Left ventricle myocardium inferior (tissue), 1 donor: Measurements from ENCODE around the gene MIF4GD. TPM values are rescaled to one million over a fixed set of nuclear protein-coding genes. Genes with fewer than 3 reads are reported as not detected.

Experiments used
- DNase-seq: peaks from one replicate; pipeline ENCODE4 v3.0.0-alpha.2; 2020
- H3K27ac ChIP-seq: fragments of 200-600 bp; replicated peaks from 2 replicates; pipeline ENCODE4 v1.8.0; 2021
- H3K27me3 ChIP-seq: fragments of 200-600 bp; 2 replicates; pipeline ENCODE4 v1.8.0; 2021; ENCODE audit warnings: low read depth
- H3K36me3 ChIP-seq: fragments of 200-600 bp; 2 replicates; pipeline ENCODE4 v1.8.0; 2021
- H3K4me1 ChIP-seq: fragments of 200-600 bp; 2 replicates; pipeline ENCODE4 v1.8.0; 2021
- H3K4me3 ChIP-seq: fragments of 200-600 bp; 2 replicates; pipeline ENCODE4 v1.8.0; 2021; ENCODE audit warnings: mild to moderate bottlenecking, moderate library complexity
- H3K9me3 ChIP-seq: fragments of 200-600 bp; replicated peaks from 2 replicates; pipeline ENCODE4 v1.8.0; 2021
- intact Hi-C: fragments of 100-400 bp; cut with micrococcal nuclease; formaldehyde crosslinking; loops from one replicate; pipeline ENCODE4 v1.11.0; 2022
- long read RNA-seq: library from polyadenylated mRNA; unstranded; transcript quantifications from one replicate; pipeline ENCODE4 v2.0.0, GENCODE V29; 2021
- total RNA-seq: library from RNA; stranded (reverse); fragmentation: NEBNext Ultra II Directional; extraction: Animal tissue kit (Norgen Biotek cat#: 25700); gene quantifications from one replicate; pipeline ENCODE4 v1.2.1, GENCODE V29; 2021
- TF ChIP-seq, protein P1 (sequence below): fragments of 200-600 bp; IDR thresholded peaks from 2 replicates; pipeline ENCODE4 v1.8.0; 2021; ENCODE audit warnings: antibody characterized with exemption, mild to moderate bottlenecking, borderline replicate concordance
- donor health status: DM: no; HTN: yes; CAD: no; lungs with severe emphysema.

Gene MIF4GD, protein sequence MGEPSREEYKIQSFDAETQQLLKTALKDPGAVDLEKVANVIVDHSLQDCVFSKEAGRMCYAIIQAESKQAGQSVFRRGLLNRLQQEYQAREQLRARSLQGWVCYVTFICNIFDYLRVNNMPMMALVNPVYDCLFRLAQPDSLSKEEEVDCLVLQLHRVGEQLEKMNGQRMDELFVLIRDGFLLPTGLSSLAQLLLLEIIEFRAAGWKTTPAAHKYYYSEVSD
- 11.9 TPM for total RNA-seq
- long read RNA-seq, transcript MIF4GD-202 (6 exons, 1,306 nt): major isoform, 13 of 26 reads
- long read RNA-seq, partial matches to known transcripts: 2 of 26 reads
- long read RNA-seq, other reads (novel, unspliced or antisense): 4 of 26 reads

DNA sequence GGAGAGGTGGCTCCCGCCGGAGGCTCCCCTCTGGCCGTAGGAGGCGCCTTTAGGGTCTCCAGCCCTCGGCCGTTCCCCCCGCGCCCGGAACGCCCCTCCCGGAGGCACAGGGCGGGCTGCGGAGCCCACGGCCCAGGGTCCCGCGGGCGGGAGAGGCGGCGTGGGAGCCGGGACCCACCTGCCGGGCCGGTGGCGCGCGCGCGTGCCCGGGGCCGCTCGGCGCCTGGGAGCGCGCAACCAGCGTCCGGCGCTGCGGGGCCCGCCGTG is at the start of gene MIF4GD:
Gene MIF4GD (minus strand): TSS at position 266 of the 267 bp plus-strand sequence. CDS start 1,036 bp downstream, outside the sequence.
- peaks cover 47% of the 10 kb centered on the region for H3K4me1 ChIP-seq
- H3K27me3 ChIP-seq: no peaks in the 10 kb centered on the region
- peaks cover 21% of the 10 kb centered on the region for H3K36me3 ChIP-seq
- peak within 1 kb of the TSS; percentile 97 for H3K27ac ChIP-seq
- H3K4me3 ChIP-seq: peak within 1 kb of the TSS; percentile 90
- TF ChIP-seq, protein P1, sequence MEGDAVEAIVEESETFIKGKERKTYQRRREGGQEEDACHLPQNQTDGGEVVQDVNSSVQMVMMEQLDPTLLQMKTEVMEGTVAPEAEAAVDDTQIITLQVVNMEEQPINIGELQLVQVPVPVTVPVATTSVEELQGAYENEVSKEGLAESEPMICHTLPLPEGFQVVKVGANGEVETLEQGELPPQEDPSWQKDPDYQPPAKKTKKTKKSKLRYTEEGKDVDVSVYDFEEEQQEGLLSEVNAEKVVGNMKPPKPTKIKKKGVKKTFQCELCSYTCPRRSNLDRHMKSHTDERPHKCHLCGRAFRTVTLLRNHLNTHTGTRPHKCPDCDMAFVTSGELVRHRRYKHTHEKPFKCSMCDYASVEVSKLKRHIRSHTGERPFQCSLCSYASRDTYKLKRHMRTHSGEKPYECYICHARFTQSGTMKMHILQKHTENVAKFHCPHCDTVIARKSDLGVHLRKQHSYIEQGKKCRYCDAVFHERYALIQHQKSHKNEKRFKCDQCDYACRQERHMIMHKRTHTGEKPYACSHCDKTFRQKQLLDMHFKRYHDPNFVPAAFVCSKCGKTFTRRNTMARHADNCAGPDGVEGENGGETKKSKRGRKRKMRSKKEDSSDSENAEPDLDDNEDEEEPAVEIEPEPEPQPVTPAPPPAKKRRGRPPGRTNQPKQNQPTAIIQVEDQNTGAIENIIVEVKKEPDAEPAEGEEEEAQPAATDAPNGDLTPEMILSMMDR: no peak
- no peaks in the 10 kb centered on the region for H3K9me3 ChIP-seq
- intact Hi-C loops: no loop called here
- DNase-seq: no peak

DNA sequence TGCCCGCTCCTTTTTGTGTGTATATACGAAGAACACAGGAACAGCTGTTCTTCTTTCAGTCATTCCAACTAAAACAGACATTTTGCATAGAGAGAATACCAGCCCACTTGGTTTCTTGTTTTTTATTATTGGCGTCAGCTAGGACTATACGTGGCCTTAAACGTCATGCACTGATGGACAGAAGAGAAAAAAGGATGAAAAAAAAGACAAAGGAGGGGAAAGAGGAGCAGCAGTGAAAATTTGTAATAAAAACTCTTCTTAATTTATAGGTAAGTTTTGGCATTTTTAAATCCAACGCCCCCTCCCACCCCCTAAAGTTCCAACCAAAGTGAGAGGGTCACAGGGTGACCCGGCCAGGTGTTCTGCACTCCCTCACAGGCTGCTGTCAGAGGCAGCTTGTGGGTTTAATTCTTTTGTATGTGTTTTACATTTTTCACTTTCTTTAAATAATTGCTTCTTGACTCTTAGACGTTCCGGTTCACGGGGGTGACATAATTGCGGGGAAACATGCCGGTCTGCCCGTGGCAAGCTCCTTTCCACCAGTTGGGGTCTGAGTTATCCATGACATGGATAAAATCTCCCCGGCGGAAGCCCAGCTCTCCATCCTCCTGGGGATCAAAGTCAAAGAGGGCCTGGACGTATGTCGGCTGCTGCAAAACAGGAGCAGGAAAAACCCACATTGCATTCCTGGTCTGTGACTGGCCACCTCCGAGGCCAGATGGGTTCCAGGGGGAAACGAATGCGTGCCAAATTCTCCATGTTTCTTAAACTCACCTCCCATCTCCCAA is 49.1 kb upstream of the MIF4GD start:
- Histone ChIP-seq H3K27me3 (no peaks in the 10 kb centered on the region), H3K36me3 (peaks cover 40% of the 10 kb centered on the region), H3K27ac (no peak overlapping the region), H3K4me3 (no peak overlapping the region), H3K4me1 (peaks cover 12% of the 10 kb centered on the region), H3K9me3 (no peaks in the 10 kb centered on the region)
- no peak for DNase-seq
- TF ChIP-seq, protein P1: no peak
- intact Hi-C loops: loop anchor here (5.0 kb wide), 1 partner anchor 82 kb away; no protein-coding TSS in a partner anchor

DNA sequence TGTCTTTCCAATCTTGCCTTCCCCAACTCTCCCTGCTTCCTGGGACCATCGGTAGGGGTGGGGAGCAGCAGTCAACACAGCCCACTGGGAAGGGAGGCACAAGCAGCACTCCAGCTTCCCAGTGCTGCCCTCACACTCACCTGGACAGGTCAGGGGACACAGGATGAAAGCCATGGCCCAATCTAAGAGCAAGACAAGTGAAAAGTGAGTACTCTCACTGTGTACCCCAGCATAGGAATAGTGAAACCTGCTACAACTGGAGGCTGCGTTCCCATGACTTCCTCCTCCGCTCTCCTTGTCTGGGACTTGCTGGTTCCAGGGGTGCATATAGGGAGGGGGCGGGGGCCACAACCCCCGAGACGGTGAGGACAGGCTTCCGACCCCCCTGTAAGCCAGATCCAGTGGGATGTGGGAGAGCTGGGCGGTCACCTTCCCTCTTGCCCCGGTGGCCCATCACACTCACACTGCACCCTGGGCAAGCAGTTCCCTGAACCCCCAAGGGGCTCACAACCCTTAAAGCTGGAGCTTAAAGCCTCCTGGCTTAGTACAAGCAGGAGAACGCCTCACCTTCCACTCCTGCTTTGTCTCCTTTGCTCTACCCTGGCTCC is 47.7 kb upstream of the MIF4GD start:
- no peak overlapping the region for H3K4me3 ChIP-seq
- no peaks in the 10 kb centered on the region for H3K27me3 ChIP-seq
- DNase-seq: no peak
- peaks cover 7% of the 10 kb centered on the region for H3K4me1 ChIP-seq
- H3K9me3 ChIP-seq: no peaks in the 10 kb centered on the region
- intact Hi-C loops: no loop called here
- H3K27ac ChIP-seq: peak overlapping the region; percentile 3
- peaks cover 40% of the 10 kb centered on the region for H3K36me3 ChIP-seq
- TF ChIP-seq, protein P1: no peak

DNA sequence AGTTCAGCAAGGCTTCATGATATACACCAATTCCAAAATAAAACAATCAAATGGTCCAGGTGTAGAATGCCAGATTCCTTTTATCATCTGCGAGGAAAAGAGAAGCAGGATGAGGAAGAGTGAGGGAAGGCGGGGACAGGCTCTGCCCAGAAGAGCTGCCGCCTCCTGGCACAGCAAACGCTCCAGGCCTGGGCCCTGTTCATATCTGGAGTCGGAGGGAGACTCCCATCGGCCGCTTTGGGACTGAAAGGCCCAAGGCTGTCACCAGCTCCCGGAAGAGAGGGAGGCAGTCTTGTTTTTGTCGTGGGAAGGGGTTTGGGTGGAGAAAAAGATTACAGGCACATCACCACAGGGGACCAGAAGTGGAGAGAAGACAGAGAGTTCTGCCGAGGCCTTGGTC is 47.2 kb upstream of the MIF4GD start:
- no peak overlapping the region for H3K4me3 ChIP-seq
- DNase-seq: no peak
- peaks cover 40% of the 10 kb centered on the region for H3K36me3 ChIP-seq
- H3K4me1 ChIP-seq: peaks cover 5% of the 10 kb centered on the region
- intact Hi-C loops: no loop called here
- TF ChIP-seq, protein P1: no peak
- no peaks in the 10 kb centered on the region for H3K27me3 ChIP-seq
- H3K27ac ChIP-seq: peak overlapping the region; percentile 3
- no peaks in the 10 kb centered on the region for H3K9me3 ChIP-seq

DNA sequence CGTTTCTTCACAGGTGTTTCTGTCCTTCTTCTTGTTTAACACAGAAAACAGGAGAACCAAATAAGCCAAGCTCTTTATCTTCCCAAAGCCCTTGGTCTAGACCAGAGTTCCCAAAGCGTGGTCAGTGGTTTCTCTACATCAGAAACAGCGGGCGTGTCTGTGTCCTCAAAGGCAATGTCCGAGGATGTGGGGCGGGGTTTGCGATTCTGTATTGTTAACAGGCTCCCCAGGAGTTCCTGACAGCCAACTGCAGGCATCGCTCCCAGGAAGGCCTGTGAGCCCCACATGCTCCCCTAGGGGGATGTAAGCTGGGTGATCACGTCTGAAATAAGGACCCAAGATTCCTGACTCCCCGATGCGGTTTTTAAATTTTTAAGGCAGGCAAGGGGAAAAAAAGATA is 46.6 kb upstream of the MIF4GD start:
- no peak for DNase-seq
- Histone ChIP-seq H3K9me3 (no peaks in the 10 kb centered on the region), H3K27ac (peak overlapping the region; percentile 11), H3K4me3 (no peak overlapping the region), H3K36me3 (peaks cover 40% of the 10 kb centered on the region), H3K4me1 (peaks cover 4% of the 10 kb centered on the region), H3K27me3 (no peaks in the 10 kb centered on the region)
- TF ChIP-seq, protein P1: no peak
- intact Hi-C loops: no loop called here
